Mesenteric fat pad (tissue), 1 donor: ENCODE data around the gene RASL10A. TPM values are rescaled to one million over a fixed set of nuclear protein-coding genes. Genes with fewer than 3 reads are reported as not detected.

ENCODE experiments used
- DNase-seq: peaks from one replicate; pipeline ENCODE4 v3.0.0-alpha.2; 2020; ENCODE audit warnings: low spot score
- microRNA-seq: library from miRNA; unstranded; fragments of <30 nt; microRNA quantifications from one replicate; pipeline ENCODE4 v1.2.0, GENCODE V29; 2020; ENCODE audit warnings: borderline number of aligned reads
- total RNA-seq: library from RNA; stranded (reverse); fragmentation: NEBNext Ultra II Directional; extraction: Animal tissue kit (Norgen Biotek cat#: 25700); gene quantifications from one replicate; pipeline ENCODE4 v1.2.1, GENCODE V29; 2021
- donor health status: DM: yes; HTN: yes; CAD: no.

The RASL10A gene
- total RNA-seq, 1 donor from 2014 or later: 1.9 TPM

DNA sequence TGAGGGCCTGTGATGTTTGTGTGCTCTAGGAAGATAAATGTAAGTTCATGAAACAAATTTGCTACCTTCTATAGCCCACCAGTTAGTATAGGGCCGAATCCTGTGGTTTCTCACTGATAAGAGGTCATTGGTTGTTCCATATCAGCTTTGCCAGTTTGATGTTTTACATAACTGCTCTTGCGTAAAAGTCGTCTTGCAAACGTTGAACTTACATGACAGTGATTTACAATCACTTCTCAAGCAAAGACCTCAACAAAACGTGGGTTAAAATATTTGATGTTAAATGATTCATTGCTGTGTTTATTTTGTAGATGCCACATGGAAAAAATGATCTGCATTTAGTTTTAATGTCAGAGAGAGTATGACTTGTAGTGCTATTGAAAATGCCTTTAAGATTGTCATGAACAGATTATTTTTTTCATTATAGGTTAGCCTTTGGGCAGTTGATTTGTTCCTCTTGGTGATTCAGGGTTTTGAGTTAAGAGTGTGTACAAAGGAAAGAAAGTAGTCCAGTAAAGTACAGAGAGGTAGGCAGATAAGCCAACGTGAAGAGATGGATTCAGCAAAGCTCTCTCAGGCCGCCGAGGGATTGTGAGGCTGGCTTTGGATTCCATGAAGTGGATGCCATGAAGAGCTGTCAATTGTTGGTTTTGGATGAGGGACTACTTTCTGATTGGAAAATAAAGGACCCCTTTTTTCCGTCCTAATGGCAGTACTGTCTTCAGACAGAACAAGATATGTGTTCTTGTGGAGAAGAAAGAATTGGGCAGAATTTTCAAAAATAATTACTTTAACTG lies 44.8 kb downstream of the RASL10A start:
- DNase-seq: peak; percentile 33

DNA sequence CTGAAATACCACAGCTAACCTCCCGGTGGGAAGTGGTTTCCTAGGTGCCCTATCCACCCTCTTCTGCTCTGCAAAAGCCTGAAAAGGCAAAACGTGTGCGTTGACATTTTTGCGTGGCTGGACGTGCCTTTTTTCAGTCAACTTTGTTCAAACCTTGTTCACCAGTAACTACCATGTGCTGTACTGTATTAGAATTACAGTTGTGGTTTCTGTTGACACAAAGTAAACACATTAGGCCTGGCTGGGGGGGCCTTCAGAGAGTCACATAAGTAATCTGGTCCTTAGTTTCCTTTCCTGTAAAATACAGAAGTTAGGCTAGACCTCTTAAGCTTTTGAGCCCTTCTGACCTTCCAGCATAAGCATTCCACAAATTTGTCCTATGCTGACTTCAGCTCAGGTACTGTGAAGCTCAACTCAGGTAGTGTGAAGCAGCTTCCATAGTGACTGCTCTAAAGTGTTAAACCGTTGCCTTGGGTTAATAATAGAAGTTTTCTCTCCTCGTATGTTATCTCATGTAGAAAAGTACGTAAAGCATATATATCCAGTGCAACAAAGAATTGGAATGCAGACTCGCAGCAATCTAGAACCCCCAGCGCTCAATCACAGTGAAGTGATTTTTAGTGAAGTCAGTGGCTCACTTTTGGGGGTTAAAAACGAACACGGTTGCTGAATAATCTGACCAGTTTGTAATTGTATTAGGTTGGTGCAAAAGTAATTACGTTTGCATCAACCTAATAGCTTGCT lies 45.6 kb downstream of the RASL10A start:
- DNase-seq: peak; percentile 51

DNA sequence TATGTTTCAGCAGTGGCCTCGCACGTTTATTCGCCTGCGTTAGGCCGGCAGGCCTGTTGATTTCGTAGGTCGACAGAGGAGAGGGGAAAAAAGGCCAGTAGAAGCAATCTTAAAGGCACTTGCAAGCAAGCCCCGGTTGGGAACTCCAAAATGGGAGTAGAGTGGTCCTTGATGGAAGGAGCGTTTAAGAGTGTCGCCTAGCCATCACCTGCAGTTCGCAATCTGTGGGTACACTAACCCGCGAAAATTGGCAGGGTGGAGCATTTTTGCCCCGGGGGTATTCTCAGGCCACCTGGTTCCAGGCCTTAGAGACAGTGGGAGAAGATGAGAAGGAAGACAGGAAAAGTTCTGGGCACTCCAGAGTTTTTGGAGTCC lies 46.3 kb downstream of the RASL10A start:
- peak; percentile 41 for DNase-seq

GRCh38 chr22:29268511-29269229 lies 46.8 kb downstream of the RASL10A start:
- peak; percentile 89 for DNase-seq

DNA sequence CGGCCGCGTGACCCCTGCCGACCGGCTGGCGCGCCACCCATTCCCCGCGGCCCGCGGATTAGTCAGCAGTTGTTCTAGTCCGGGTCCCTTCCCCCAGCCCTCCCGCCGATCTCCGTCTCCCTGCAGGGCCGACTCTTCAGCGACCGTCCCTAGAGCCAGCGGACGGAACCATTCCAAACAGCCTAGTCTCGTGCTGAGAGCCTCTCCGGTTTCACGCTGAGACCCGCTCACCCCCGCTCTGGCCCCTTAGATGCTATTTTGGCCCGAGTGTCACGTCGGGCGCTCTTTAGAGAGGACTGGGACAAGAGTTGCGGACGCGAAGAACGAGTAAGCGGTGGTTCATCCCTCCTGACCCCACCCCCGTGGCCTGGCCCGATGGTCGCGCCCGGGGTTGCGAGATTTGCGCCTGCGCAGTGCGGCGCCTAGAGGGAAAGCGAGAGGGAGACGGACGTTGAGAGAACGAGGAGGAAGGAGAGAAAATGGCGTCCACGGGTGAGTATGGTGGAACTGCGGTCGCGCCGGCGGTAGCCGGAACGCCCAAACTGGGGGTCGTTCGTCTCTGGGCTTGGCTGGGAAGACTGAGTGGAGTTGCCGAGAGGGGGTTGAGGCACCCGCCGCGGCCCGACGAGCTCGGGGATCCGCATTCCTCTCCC lies 47.5 kb downstream of the RASL10A start, which contains the start of the genes EWSR1 and RHBDD3:
EWSR1 (plus strand) TSS at position 411 of the 653 bp plus-strand sequence; CDS start at position 480, 69 bp downstream.
RHBDD3 (minus strand) TSS at position 124 of the 653 bp plus-strand sequence. CDS start 2,355 bp downstream, outside the sequence.
- DNase-seq: peak; percentile 99

DNA sequence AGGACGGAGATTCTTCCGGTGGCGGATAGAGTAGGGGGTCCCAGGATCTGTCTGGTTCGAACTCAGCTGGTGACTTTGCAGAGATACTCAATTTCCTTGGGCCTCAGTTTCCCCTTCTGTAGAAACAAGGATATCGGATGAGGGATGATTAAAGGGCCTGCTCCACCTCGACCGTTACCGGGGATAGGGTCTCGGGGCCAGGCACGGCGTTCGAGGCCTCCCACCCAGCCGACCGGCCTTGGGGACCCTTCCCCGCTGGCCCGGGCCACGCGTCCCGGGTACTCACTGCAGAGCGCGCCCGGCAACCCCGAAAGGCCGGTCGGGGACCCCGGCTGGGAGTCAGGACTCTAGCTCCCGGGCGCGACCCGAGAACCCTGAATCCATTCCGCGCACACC lies 48.0 kb downstream of the RASL10A start:
- no peak for DNase-seq

- no peak for DNase-seq
Observed at GRCh38 chr22:29266564-29267461, 48.7 kb downstream of the RASL10A start.

- DNase-seq: peak; percentile 35
Observed at GRCh38 chr22:29265929-29266328, 49.6 kb downstream of the RASL10A start.

DNA sequence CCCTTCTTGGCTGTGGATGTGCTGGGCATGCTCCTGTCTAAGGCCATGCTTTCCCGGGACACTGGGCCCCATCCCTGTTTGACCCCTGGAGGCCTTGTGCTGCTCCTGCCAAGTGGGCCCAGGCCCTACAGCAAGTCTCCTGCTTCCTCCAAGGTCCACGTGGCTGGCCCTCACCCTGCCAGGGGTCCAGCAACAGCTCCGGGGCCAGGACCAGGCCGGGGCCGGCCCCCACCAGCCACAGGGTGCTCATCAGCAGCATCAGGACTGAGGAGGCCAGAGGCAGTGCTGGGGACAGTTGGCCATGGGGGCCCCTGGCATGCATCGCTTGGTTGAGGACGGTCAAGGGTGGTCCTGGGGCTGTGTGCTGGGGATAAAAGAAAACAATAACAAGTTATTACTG lies 50.2 kb downstream of the RASL10A start:
- DNase-seq: peak; percentile 88

DNA sequence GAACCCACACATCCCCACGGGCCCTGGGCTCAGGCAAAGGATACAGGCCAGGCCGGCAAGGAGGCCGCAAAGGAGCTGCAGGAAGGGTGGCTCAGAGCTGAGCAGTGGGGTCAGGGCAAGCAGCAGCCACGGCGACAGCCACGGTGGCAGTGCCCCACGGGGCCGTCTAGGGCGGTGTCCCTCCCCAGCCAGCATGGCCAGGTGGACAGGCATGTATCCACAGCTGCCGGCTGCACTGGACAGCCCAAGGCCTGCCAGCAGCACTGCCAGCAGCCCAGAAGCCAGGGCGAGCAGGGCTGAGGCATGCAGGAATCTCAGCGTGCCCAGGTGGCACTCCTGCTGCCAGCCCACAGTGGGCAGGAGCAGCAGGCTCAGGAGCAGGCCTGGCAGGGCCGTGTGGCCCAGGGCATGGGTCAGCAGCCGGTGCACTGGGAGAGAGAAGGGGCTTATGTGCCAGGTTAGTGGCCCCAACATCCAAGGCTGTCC lies 51.7 kb downstream of the RASL10A start:
- DNase-seq: no peak

Small RNA genes lying within 50 kb of the gene (microRNA-seq; reads per million reads assigned to microRNA genes)
- gene MIR3653: 13.8 reads per million, percentile 11 among the genes with 10 or more reads in this experiment

Other genes with a start within 250 kb of the RASL10A start
- gene KREMEN1, start 242.7 kb downstream of the RASL10A start, total RNA-seq: 10.6 TPM
- 1.4 TPM for gene EMID1, start 109.8 kb downstream of the RASL10A start, total RNA-seq
- 19.2 TPM for gene RHBDD3, start 47.7 kb downstream of the RASL10A start, total RNA-seq
- 191 TPM for gene EWSR1, start 47.4 kb downstream of the RASL10A start, total RNA-seq
- gene GAS2L1, start 9.0 kb downstream of the RASL10A start, total RNA-seq: 36.2 TPM
- gene AP1B1, start 72.9 kb upstream of the RASL10A start, total RNA-seq: 89.3 TPM
- not detected for gene RFPL1, start 122.9 kb upstream of the RASL10A start, total RNA-seq
- gene NEFH, start 164.5 kb upstream of the RASL10A start, total RNA-seq: 0.87 TPM
- gene THOC5, start 238.1 kb upstream of the RASL10A start, total RNA-seq: 33.3 TPM